GM21360 (cell line): ENCODE measurements around the gene ITGB2.

Source experiments
- ATAC-seq: cut with Tn5 transposase; IDR thresholded peaks from one replicate; pipeline ENCODE4 v1.9.1; 2021; ENCODE audit warnings: mild to moderate bottlenecking, moderate library complexity; ENCODE audit not compliant: unreplicated experiment

Gene ITGB2

GRCh38 chr21:44898851-44899767 is 21.6 kb downstream of the ITGB2 start:
- ATAC-seq, result no peak

GRCh38 chr21:44898011-44898488 is 22.6 kb downstream of the ITGB2 start:
- no peak for ATAC-seq

DNA sequence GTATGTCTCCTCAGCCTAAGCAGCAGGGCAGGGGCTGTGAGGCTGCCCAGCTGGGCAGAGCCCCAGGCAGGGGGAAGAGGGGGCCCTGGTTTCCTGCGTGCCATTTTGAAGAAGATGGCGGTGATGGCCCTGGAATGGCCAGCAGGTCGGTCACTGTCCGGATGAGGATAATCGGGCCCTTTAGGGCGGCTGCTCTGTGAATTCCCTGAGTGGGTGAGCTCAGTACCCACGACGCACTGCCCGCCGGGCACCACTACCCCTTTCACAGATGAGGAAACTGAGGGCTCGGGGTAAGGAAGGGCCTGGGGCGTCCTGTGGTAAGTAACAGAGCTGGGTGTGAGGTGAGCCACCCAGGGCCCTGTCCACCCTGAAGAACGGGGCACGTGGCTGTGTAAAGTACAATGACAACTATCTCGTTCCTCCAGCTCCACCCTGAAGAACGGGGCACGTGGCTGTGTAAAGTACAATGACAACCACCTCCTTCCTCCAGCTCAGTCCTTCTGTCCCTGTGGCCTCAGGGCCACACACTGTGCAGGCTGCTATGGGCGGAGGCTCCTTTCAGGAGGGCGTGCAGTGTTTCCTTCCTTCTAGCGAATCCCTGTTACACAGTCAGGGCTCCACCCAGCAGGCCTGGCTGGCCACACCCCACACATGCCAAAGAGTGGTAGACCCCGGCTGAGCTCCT is 23.2 kb downstream of the ITGB2 start:
- no peak for ATAC-seq

GRCh38 chr21:44896561-44897286 is 24.0 kb downstream of the ITGB2 start:
- ATAC-seq, result no peak

- no peak for ATAC-seq
Measured at GRCh38 chr21:44895859-44896258, 24.8 kb downstream of the ITGB2 start.

DNA sequence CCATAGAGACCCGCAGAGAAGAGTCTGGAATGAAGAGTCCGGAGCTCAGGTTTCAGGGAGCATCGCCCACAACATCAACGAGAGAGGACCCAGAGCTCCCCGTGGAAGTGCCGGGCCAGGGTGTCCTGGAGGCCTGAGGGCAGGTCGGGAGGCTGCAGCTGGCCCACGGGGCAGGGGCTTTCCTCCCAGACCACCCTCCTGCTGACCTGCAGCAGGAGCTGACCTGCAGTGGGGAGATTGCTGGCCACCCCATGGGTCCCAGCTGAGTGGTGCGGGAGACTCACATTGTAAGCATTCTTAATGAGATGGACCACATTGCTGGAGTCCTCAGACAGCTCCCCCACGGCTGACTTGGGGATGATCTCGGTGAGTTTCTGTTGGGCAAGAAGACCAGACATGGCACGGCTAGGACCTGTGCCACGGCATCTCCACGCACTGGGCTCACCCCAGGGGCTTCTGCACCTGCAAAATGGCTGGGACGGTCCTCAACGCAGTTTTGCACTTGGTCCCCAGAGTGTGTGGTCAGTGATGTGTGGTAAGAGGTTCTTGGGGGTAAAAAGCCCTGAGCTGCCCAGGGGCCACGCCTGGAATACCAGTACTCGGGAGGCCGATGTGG is 25.9 kb downstream of the ITGB2 start:
- ATAC-seq, result no peak

GRCh38 chr21:44893948-44894656 is 26.6 kb downstream of the ITGB2 start:
- ATAC-seq, result no peak

DNA sequence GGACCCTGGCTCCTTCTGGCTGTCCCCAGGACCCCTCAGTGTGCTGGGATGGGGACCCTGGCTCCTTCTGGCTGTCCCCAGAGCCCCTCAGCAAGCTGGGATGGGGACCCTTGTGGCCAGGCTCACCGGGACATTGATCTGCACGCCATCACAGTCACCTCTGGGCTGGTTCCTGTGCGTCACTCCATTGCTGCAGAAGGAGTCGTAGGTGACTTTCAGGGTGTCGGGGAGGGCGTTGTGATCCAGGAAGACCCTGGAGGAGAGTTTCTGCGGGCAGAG is 27.5 kb downstream of the ITGB2 start:
- no peak for ATAC-seq

DNA sequence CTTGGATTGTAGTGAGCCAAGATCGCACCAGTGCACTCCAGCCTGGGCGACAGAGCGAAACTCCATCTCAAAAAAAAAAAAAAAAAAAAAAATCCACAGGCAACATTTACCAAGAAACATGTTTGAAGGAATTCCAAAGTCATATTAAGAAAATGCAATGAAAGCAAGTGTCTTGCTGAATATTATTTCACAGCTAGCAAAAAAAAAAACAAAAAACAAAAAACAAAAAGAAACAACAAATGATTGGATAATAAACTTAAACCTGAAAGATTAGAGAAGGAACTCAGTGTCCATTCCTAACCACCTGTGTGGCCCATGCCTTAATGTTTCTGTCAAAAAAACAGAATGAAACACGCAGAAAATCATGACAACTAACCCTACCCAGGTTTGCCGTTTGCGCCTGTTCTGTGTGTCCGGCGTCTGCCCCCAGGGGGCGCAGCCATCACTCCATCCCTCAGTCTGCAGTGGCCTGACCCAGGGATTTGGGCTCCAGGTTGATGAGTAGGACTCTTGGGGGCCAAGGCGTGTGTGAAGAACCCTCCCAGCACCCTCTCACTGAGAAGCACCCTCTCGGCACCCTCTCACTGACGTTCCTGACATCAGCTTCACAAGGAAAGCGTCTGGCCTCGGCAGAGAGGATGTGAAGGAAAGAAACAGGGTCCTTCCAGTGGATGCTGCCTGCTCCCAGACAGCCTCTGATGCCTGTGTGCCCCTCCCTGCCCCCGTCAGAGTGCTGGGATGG is 28.0 kb downstream of the ITGB2 start:
- no peak for ATAC-seq

GRCh38 chr21:44892095-44892494 is 28.6 kb downstream of the ITGB2 start:
- ATAC-seq, result no peak

GRCh38 chr21:44891631-44892031 is 29.1 kb downstream of the ITGB2 start:
- no peak for ATAC-seq

GRCh38 chr21:44890961-44891541 is 29.6 kb downstream of the ITGB2 start:
- ATAC-seq, result no peak

DNA sequence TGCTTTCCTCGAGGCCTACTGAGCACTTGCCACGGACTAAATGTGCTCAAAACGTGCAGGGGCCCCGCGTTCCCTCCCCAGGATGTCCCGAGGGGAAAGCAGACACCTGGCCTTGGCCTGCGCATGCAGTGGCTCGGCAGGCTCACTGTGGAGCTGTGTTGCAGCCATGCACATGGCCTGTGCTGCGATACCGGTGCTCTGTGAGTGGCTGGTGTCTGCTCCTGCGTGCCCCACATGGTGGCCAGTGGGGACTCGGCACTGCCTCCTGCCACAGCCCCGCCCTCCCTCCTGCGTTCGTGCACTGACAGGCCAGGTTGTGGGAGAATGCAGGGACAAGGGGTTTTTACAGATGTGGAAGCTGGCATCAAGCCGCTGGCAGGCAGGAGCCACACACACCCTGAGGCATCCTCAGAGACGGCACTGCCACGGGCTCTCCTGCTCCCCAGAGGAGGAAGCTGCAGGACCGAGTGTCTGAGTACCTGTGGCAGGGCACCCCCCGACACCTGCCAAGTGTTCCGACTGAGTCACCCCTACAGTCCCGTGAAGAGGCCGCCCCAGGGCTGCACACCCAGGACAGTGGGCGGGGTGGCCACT is 30.3 kb downstream of the ITGB2 start:
- no peak for ATAC-seq

GRCh38 chr21:44889625-44890337 is 30.9 kb downstream of the ITGB2 start:
- no peak for ATAC-seq

DNA sequence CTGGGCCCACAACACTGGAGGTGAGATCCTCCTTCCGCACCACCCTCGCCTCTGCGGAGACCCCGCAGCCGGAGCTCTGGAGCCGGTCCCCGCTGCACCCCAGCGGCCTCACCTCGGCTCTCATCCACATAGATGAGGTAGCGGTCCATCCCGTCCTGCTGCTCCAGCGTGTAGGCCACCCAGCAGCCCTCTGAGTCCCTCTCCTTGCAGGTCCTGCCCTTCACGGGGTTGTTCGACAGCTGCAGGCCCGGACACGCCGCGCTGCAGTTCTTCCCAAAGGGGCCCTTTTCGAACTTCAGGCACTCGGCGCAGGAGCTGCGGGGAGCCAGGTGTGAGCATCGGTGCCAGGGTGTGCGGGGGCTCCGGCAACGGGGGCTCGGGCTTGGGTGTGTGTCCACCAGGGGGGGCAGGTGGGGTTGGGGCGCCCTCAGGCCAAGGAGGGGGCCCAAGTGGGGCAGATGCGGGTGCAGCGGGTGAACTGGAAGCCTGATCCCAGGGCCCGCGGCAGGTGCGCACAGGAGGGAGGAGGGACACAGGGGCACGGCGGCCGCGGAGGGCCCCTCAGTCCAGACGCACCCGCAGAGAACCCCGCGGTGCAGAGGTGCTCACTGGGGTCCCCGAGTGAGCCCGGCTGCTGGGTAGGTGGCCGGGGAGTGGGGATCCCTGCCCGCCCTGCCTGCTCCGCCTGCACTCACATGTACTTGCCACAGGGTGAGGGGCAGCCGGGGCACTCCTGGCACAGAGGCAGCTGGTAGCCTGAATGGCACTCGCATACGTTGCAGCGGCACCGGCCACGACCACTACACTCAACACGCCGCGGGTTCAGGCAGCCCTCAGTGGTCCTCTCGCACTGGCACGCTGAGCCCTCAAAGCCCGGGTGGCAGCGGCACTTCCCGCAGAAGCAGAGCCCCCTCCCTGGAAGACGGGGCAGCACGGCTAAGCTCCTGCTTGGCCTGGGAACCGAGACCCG is 31.8 kb downstream of the ITGB2 start:
- ATAC-seq, result no peak

GRCh38 chr21:44887807-44888580 is 32.7 kb downstream of the ITGB2 start:
- ATAC-seq, result no peak
